Calu3 (cell line): ENCODE data around the gene PRR5. TPM values are rescaled to one million over a fixed set of nuclear protein-coding genes. Genes with fewer than 3 reads are reported as not detected.
"Not testable (repeated sequence)": the region's sequence is repeated elsewhere in the genome, so short reads cannot be mapped to it uniquely, and the experiment has no call there.

Experiments used
- BruUV-seq: library from RNA; stranded (reverse); fragments of 400-500 nt; replicated peaks from 2 replicates; lab custom pipeline; 2021; lab: Mats Ljungman, UMichigan
- CTCF ChIA-PET: fragments of 300-600 bp; sonication (Branson Sonifier 250); formaldehyde crosslinking; loops from one replicate; lab custom pipeline; 2022; ENCODE audit warnings: antibody characterized with exemption; lab: Charles Lee
- DNase-seq: peaks from one replicate; pipeline ENCODE4 v3.0.0; 2022
- H3K27ac Mint-ChIP-seq: one replicate; pipeline ENCODE4 v1.8.0; 2022; ENCODE audit warnings: mixed read lengths; ENCODE audit not compliant: unreplicated experiment
- H3K27me3 Mint-ChIP-seq: one replicate; pipeline ENCODE4 v1.8.0; 2022; ENCODE audit warnings: mixed read lengths; ENCODE audit not compliant: unreplicated experiment
- H3K36me3 Mint-ChIP-seq: one replicate; pipeline ENCODE4 v1.8.0; 2022; ENCODE audit warnings: mild to moderate bottlenecking, moderate library complexity, mixed read lengths; ENCODE audit not compliant: insufficient read depth, unreplicated experiment
- H3K4me1 Mint-ChIP-seq: one replicate; pipeline ENCODE4 v1.8.0; 2022; ENCODE audit warnings: mild to moderate bottlenecking, low read depth, mixed read lengths; ENCODE audit not compliant: unreplicated experiment
- H3K4me3 Mint-ChIP-seq: one replicate; pipeline ENCODE4 v1.8.0; 2022; ENCODE audit warnings: mild to moderate bottlenecking, low read depth, moderate library complexity, mixed read lengths; ENCODE audit not compliant: unreplicated experiment
- H3K9me3 Mint-ChIP-seq: one replicate; pipeline ENCODE4 v1.8.0; 2022; ENCODE audit warnings: low read depth, mixed read lengths; ENCODE audit not compliant: unreplicated experiment
- intact Hi-C: fragments of 100-400 bp; cut with micrococcal nuclease; formaldehyde crosslinking; loops from one replicate; pipeline ENCODE4 v1.10.0; 2022; ENCODE audit not compliant: unreplicated experiment
- total RNA-seq: library from RNA; stranded (reverse); gene quantifications from 2 replicates; pipeline ENCODE4 v1.2.3, GENCODE V29; 2022
- TF ChIP-seq, protein P1 (sequence below): fragments of 200-600 bp; IDR thresholded peaks from one replicate; pipeline ENCODE4 v1.8.0; 2022; ENCODE audit warnings: antibody characterized with exemption; ENCODE audit not compliant: unreplicated experiment

The PRR5 gene
- total RNA-seq, 1 experiment from 2014 or later: 12.5 TPM

GRCh38 chr22:44745853-44746789, 44.1 kb downstream of the PRR5 start:
- CTCF ChIA-PET: no interaction called here
- H3K36me3 Mint-ChIP-seq: peaks cover 21% of the 10 kb centered on the region
- TF ChIP-seq, protein P1, sequence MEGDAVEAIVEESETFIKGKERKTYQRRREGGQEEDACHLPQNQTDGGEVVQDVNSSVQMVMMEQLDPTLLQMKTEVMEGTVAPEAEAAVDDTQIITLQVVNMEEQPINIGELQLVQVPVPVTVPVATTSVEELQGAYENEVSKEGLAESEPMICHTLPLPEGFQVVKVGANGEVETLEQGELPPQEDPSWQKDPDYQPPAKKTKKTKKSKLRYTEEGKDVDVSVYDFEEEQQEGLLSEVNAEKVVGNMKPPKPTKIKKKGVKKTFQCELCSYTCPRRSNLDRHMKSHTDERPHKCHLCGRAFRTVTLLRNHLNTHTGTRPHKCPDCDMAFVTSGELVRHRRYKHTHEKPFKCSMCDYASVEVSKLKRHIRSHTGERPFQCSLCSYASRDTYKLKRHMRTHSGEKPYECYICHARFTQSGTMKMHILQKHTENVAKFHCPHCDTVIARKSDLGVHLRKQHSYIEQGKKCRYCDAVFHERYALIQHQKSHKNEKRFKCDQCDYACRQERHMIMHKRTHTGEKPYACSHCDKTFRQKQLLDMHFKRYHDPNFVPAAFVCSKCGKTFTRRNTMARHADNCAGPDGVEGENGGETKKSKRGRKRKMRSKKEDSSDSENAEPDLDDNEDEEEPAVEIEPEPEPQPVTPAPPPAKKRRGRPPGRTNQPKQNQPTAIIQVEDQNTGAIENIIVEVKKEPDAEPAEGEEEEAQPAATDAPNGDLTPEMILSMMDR: no peak
- no peaks in the 10 kb centered on the region for H3K9me3 Mint-ChIP-seq
- no peak for DNase-seq
- intact Hi-C loops: no loop called here
- H3K27me3 Mint-ChIP-seq: no peaks in the 10 kb centered on the region
- no TSS peak for BruUV-seq
- H3K4me1 Mint-ChIP-seq: peaks cover 19% of the 10 kb centered on the region
- peak overlapping the region; percentile 53 for H3K4me3 Mint-ChIP-seq
- peak overlapping the region; percentile 98 for H3K27ac Mint-ChIP-seq

- CTCF ChIA-PET: interaction anchor here (0.7 kb wide), 1 partner anchor 99 kb away, joined by 3 read pairs; no protein-coding TSS in a partner anchor
- H3K36me3 Mint-ChIP-seq: peaks cover 32% of the 10 kb centered on the region
- H3K9me3 Mint-ChIP-seq, H3K27me3 Mint-ChIP-seq, intact Hi-C loops, BruUV-seq, H3K4me3 Mint-ChIP-seq, DNase-seq: not testable (repeated sequence)
- H3K4me1 Mint-ChIP-seq: peaks cover 19% of the 10 kb centered on the region
- peak overlapping the region; percentile 98 for H3K27ac Mint-ChIP-seq
Measured at GRCh38 chr22:44747784-44748127, 45.8 kb downstream of the PRR5 start.

DNA sequence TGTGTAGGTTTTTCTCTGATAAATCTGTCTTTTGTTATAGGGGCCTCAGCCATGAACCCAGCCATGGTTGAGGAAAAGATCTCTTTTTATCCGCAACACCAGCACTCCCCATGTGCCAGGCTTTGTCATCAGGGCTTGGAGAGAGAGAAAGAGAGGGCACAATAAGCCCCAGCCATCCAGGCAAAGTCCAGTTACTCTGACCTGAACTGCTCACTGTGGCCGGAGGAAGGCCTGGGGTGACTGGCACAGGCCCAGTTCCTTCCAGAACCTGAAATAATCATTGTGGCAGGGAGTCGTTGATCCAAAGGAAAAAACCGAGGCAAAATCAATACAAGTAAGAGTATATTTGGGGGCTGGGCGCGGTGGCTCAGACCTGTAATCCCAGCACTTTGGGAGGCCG, 46.5 kb downstream of the PRR5 start:
- Mint-ChIP-seq H3K4me1 (peaks cover 19% of the 10 kb centered on the region), H3K27ac (peak overlapping the region; percentile 98), H3K9me3 (no peaks in the 10 kb centered on the region), H3K36me3 (peaks cover 35% of the 10 kb centered on the region), H3K4me3 (no peak overlapping the region), H3K27me3 (no peaks in the 10 kb centered on the region)
- TF ChIP-seq, protein P1: no peak
- no peak for DNase-seq
- BruUV-seq: no TSS peak
- CTCF ChIA-PET: no interaction called here
- intact Hi-C loops: no loop called here

- intact Hi-C loops: no loop called here
- TF ChIP-seq, protein P1: no peak
- no peaks in the 10 kb centered on the region for H3K27me3 Mint-ChIP-seq
- peaks cover 39% of the 10 kb centered on the region for H3K4me1 Mint-ChIP-seq
- BruUV-seq: no TSS peak
- no peak for DNase-seq
- H3K36me3 Mint-ChIP-seq: peaks cover 55% of the 10 kb centered on the region
- no peaks in the 10 kb centered on the region for H3K9me3 Mint-ChIP-seq
- H3K4me3 Mint-ChIP-seq: no peak overlapping the region
- H3K27ac Mint-ChIP-seq: no peak overlapping the region
- CTCF ChIA-PET: no interaction called here
Measured at GRCh38 chr22:44750481-44750880, 48.5 kb downstream of the PRR5 start.
